IMR-90 (cell line): Measurements from ENCODE around the gene ZC2HC1B. TPM values are rescaled to one million over a fixed set of nuclear protein-coding genes. Genes with fewer than 3 reads are reported as not detected.
A peak's percentile ranks its signal among the peaks of the same experiment; 100 is the strongest.

Experiments
- ATAC-seq: fragments of 200-7000 bp; cut with Tn5 transposase; 2 replicates; pipeline ENCODE4 v1.9.1; 2020; ENCODE audit warnings: low read depth, mild to moderate bottlenecking, moderate library complexity
- BruUV-seq: library from RNA; stranded (reverse); fragments of 400-500 nt; replicated peaks from 2 replicates; lab custom pipeline; 2021; lab: Mats Ljungman, UMichigan
- CTCF ChIA-PET: fragments of 300-600 bp; formaldehyde crosslinking; extraction: SDS; loops from one replicate; lab custom pipeline; 2021; ENCODE audit warnings: antibody characterized with exemption; lab: Yijun Ruan, JAX
- POLR2A ChIA-PET: fragments of 300-600 bp; sonication (Branson Sonifier 250); formaldehyde crosslinking; loops from one replicate; lab custom pipeline; 2022; ENCODE audit warnings: antibody characterized with exemption; ENCODE audit not compliant: unreplicated experiment; lab: Charles Lee
- DNase-seq: peaks from one replicate; pipeline ENCODE4 v3.0.0; 2013
- H2AFZ ChIP-seq: replicated peaks from 2 replicates; pipeline ENCODE3; 2013; ENCODE audit warnings: low read length, mild to moderate bottlenecking; ENCODE audit not compliant: poor library complexity
- H2AK5ac ChIP-seq: 2 replicates; pipeline ENCODE4 v1.6.1; 2013; ENCODE audit warnings: low read depth, low read length, inconsistent platforms
- H2AK9ac ChIP-seq: replicated peaks from 2 replicates; pipeline ENCODE3; 2013; ENCODE audit warnings: mild to moderate bottlenecking, low read depth, low read length, moderate library complexity; ENCODE audit not compliant: poor library complexity
- H2BK120ac ChIP-seq: 2 replicates; pipeline ENCODE4 v1.6.1; 2013; ENCODE audit warnings: low read depth, low read length, inconsistent platforms
- H2BK15ac ChIP-seq: 3 replicates; pipeline ENCODE4 v1.6.1; 2013; ENCODE audit warnings: low read depth, low read length, inconsistent platforms
- H2BK20ac ChIP-seq: 2 replicates; pipeline ENCODE4 v1.6.1; 2013; ENCODE audit warnings: low read depth, mild to moderate bottlenecking, inconsistent platforms, low read length, moderate library complexity
- H2BK5ac ChIP-seq: 2 replicates; pipeline ENCODE4 v1.6.1; 2013; ENCODE audit warnings: mild to moderate bottlenecking, low read depth, low read length, inconsistent platforms; ENCODE audit not compliant: poor library complexity, severe bottlenecking
- H3K14ac ChIP-seq: replicated peaks from 2 replicates; pipeline ENCODE4 v1.6.1; 2013; ENCODE audit warnings: low read depth, low read length, inconsistent platforms
- H3K18ac ChIP-seq: 2 replicates; pipeline ENCODE4 v1.6.1; 2013; ENCODE audit warnings: low read depth, low read length, control low read depth
- H3K23ac ChIP-seq: 2 replicates; pipeline ENCODE4 v1.6.1; 2013; ENCODE audit warnings: low read depth, low read length, inconsistent platforms
- H3K27ac ChIP-seq: 2 replicates; pipeline ENCODE4 v1.5.1; 2013; ENCODE audit warnings: mild to moderate bottlenecking, control low read depth, low read length; ENCODE audit not compliant: insufficient read depth
- H3K27me3 ChIP-seq: 2 replicates; pipeline ENCODE4 v1.6.1; 2013; ENCODE audit warnings: low read length; ENCODE audit not compliant: control insufficient read depth, insufficient read depth
- H3K36me3 ChIP-seq: 2 replicates; pipeline ENCODE4 v1.6.1; 2013; ENCODE audit warnings: low read length, mixed read lengths; ENCODE audit not compliant: control insufficient read depth, insufficient read depth
- H3K4ac ChIP-seq: 2 replicates; pipeline ENCODE4 v1.6.1; 2013; ENCODE audit warnings: low read depth, low read length, inconsistent platforms
- H3K4me1 ChIP-seq: 2 replicates; pipeline ENCODE4 v1.6.1; 2013; ENCODE audit warnings: low read length, mixed read lengths; ENCODE audit not compliant: control insufficient read depth, insufficient read depth
- H3K4me2 ChIP-seq: 2 replicates; pipeline ENCODE4 v1.6.1; 2013; ENCODE audit warnings: low read depth, mild to moderate bottlenecking, control low read depth, low read length, moderate library complexity
- H3K4me3 ChIP-seq: 2 replicates; pipeline ENCODE4 v1.5.1; 2013; ENCODE audit warnings: low read depth, mild to moderate bottlenecking, control low read depth, low read length, moderate library complexity; ENCODE audit not compliant: insufficient read depth
- H3K56ac ChIP-seq: 2 replicates; pipeline ENCODE4 v1.6.1; 2013; ENCODE audit warnings: low read length, inconsistent platforms; ENCODE audit not compliant: insufficient read depth; ENCODE audit errors: extremely low read depth
- H3K79me1 ChIP-seq, 2 experiments: 2 replicates each; pipeline ENCODE4 v1.6.1; 2013; ENCODE audit warnings: low read length in 2 of 2, inconsistent platforms in 1 of 2, low read depth in 1 of 2
- H3K9ac ChIP-seq: 2 replicates; pipeline ENCODE4 v1.6.1; 2013; ENCODE audit warnings: low read depth, low read length, control low read depth
- H3K9me1 ChIP-seq: 2 replicates; pipeline ENCODE4 v1.6.1; 2013; ENCODE audit warnings: low read length, inconsistent platforms; ENCODE audit not compliant: insufficient read depth
- H3K9me3 ChIP-seq: 2 replicates; pipeline ENCODE4 v1.6.1; 2013; ENCODE audit warnings: low read length; ENCODE audit not compliant: control insufficient read depth, insufficient read depth
- H4K20me1 ChIP-seq: 2 replicates; pipeline ENCODE4 v1.6.1; 2013; ENCODE audit warnings: low read length, inconsistent platforms; ENCODE audit not compliant: insufficient read depth
- H4K5ac ChIP-seq: 2 replicates; pipeline ENCODE4 v1.6.1; 2013; ENCODE audit warnings: mild to moderate bottlenecking, low read depth, low read length, control low read depth
- H4K8ac ChIP-seq, 2 experiments: 2 replicates each; pipeline ENCODE4 v1.6.1; 2013; ENCODE audit warnings: low read depth in 2 of 2, low read length in 2 of 2, control low read depth in 1 of 2, inconsistent platforms in 1 of 2
- H4K91ac ChIP-seq: 2 replicates; pipeline ENCODE4 v1.6.1; 2013; ENCODE audit warnings: low read depth, low read length, inconsistent platforms; ENCODE audit not compliant: insufficient read depth
- BHLHE40 ChIP-seq: fragments of 150-350 bp; IDR thresholded peaks from 2 replicates; pipeline ENCODE4 v1.6.1; 2016; ENCODE audit warnings: mild to moderate bottlenecking, low read depth, low read length
- CEBPB ChIP-seq: IDR thresholded peaks from 2 replicates; pipeline ENCODE4 v1.6.1; 2012; ENCODE audit warnings: low read depth, low read length, improper control_type of control experiment
- CHD1 ChIP-seq: IDR thresholded peaks from 2 replicates; pipeline ENCODE4 v1.6.1; 2012; ENCODE audit warnings: low read depth, low read length, improper control_type of control experiment
- FOS ChIP-seq: fragments of 150-350 bp; IDR thresholded peaks from 2 replicates; pipeline ENCODE4 v1.6.1; 2016; ENCODE audit warnings: low read depth, low read length
- MAZ ChIP-seq: IDR thresholded peaks from 2 replicates; pipeline ENCODE4 v1.6.1; 2012; ENCODE audit warnings: low read depth, mild to moderate bottlenecking, low read length, improper control_type of control experiment, moderate library complexity, borderline replicate concordance
- MXI1 ChIP-seq: IDR thresholded peaks from 2 replicates; pipeline ENCODE4 v1.6.1; 2012; ENCODE audit warnings: low read depth, mild to moderate bottlenecking, low read length, moderate library complexity, borderline replicate concordance
- NFE2L2 ChIP-seq: fragments of 150-350 bp; IDR thresholded peaks from 2 replicates; pipeline ENCODE4 v1.6.1; 2016; ENCODE audit warnings: low read depth, mild to moderate bottlenecking, low read length
- POLR2A ChIP-seq: IDR thresholded peaks from 2 replicates; pipeline ENCODE4 v1.6.1; 2012; ENCODE audit warnings: mild to moderate bottlenecking, low read depth, low read length
- RAD21 ChIP-seq: IDR thresholded peaks from 2 replicates; pipeline ENCODE4 v1.6.1; 2012; ENCODE audit warnings: low read length, improper control_type of control experiment
- RCOR1 ChIP-seq: IDR thresholded peaks from 2 replicates; pipeline ENCODE4 v1.6.1; 2012; ENCODE audit warnings: mild to moderate bottlenecking, low read length, improper control_type of control experiment; ENCODE audit not compliant: insufficient replicate concordance
- RFX5 ChIP-seq: IDR thresholded peaks from 2 replicates; pipeline ENCODE4 v1.8.0; 2012; ENCODE audit warnings: low read depth, mild to moderate bottlenecking, low read length, moderate library complexity
- SMC3 ChIP-seq: fragments of 150-350 bp; IDR thresholded peaks from 2 replicates; pipeline ENCODE4 v1.6.1; 2016; ENCODE audit warnings: low read depth, mild to moderate bottlenecking, antibody characterized with exemption, low read length, moderate library complexity
- WGBS, 2 experiments: methylation state at CpG; one replicate each; pipeline versions ENCODE4 v1.1.5 to v1.1.7; 2013; ENCODE audit warnings: missing lambda C conversion rate in 2 of 2; ENCODE audit not compliant: insufficient read length in 1 of 2; ENCODE audit errors: extremely low coverage in 2 of 2; 5-methylcytosine and 5-hydroxymethylcytosine counted together
- dilution Hi-C: fragments of 300-500 bp; cut with HindIII; formaldehyde crosslinking; loops from one replicate; pipeline ENCODE4 v1.14.3; 2018; ENCODE audit warnings: low sequenced_read_pairs; ENCODE audit not compliant: unreplicated experiment
- in situ Hi-C: fragments of 300-500 bp; cut with MboI; formaldehyde crosslinking; loops from 3 replicates; pipeline ENCODE4 v1.14.3; 2019; ENCODE audit warnings: low sequenced_read_pairs, inconsistent platforms, mixed read lengths
- intact Hi-C: fragments of 100-400 bp; cut with micrococcal nuclease; formaldehyde crosslinking; loops from 2 replicates; pipeline ENCODE4 v1.10.0; 2022
- polyA plus RNA-seq, 3 experiments: library from polyadenylated mRNA; depleted of rRNA; stranded (reverse); fragments of >200 nt; gene quantifications; 2 replicates each; pipeline ENCODE4 v1.2.3, GENCODE V29; 2012; ENCODE audit warnings: low replicate concordance in 1 of 3
- total RNA-seq: library from RNA; depleted of rRNA; stranded (reverse); fragments of >200 nt; gene quantifications from 2 replicates; pipeline ENCODE4 v1.2.3, GENCODE V29; 2012
- TF ChIP-seq, protein P1 (sequence below): fragments of 150-350 bp; IDR thresholded peaks from 2 replicates; pipeline ENCODE4 v1.6.1; 2016; ENCODE audit warnings: low read depth, mild to moderate bottlenecking, low read length, moderate library complexity, borderline replicate concordance
- TF ChIP-seq, protein P2 (sequence below): conservative IDR thresholded peaks from 2 replicates; pipeline ENCODE4 v1.5.1; 2012; ENCODE audit warnings: mild to moderate bottlenecking, low read depth, low read length, improper control_type of control experiment

ZC2HC1B gene
- total and polyA plus RNA-seq, 2 of the 4 experiments (the other 2 are of a cell fraction) = not detected

DNA sequence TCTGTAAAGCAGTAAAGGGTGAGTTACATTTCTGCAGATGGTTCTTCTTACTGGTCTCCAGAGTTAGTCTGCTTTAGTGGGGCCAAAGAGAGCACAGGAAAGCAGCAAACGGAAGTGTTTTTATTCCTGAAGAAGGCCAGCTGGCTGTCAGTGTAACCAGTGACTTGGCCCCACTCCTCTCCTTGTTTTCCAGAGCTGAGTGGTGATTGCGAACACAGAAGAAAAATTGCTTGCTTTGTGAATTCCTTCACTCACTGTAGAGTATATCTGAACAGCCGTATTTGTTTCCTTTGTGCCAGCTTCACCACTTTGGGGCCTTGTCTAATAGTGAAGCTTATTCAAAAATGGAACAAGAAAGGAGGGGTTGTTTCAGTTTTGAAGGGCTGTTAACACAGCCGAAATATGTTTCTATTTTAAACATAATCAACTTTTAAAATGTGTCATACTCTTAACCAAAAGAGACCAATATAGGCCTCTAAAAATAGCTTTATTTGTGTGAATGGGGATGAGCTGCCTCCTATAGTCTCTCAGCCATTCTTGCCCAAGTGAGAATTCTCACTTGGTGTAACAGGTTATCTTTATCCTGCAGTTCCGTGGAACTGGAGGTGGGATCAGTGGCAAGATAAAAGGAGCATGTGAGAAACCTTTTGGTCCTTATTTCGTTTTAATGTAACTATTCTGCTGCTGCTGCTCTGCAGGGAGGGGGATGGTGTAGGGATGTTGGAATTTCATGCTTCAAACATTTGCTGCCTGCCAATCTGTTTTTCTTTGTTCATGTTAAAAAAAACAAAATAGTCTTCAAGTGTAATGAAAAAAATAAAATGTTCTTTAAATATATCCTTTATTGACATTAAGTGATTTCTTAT is 37.8 kb downstream of the ZC2HC1B start:
- in situ Hi-C loops = no loop called here
- H2BK20ac ChIP-seq = no peak overlapping the region
- H3K36me3 ChIP-seq = no peaks in the 10 kb centered on the region
- H4K20me1 ChIP-seq = no peaks in the 10 kb centered on the region
- no peaks in the 10 kb centered on the region for H3K79me1 ChIP-seq
- H4K5ac ChIP-seq = peak overlapping the region; percentile 7; the same call in 1 of the 2 replicates
- H2BK120ac ChIP-seq = no peak overlapping the region
- no peak overlapping the region for H3K4me3 ChIP-seq
- peak; percentile 49 for DNase-seq
- ChIA-PET CTCF (interaction anchor here (0.6 kb wide), 1 partner anchor 38 kb away, joined by 3 read pairs; no protein-coding TSS in a partner anchor), POLR2A (interaction anchor here (0.9 kb wide), 1 partner anchor 19 kb away, joined by 3 read pairs; no protein-coding TSS in a partner anchor)
- H4K91ac ChIP-seq = no peak overlapping the region
- H3K9me3 ChIP-seq = no peaks in the 10 kb centered on the region
- no peaks in the 10 kb centered on the region for H3K27me3 ChIP-seq
- ATAC-seq = peak; percentile 89
- H2AFZ ChIP-seq = peak overlapping the region; percentile 71
- peak overlapping the region; percentile 44; the same call in 1 of the 2 replicates for H3K14ac ChIP-seq
- peak overlapping the region; percentile 57; the same call in 1 of the 2 replicates for H3K27ac ChIP-seq
- 0 out of 2 replicates have a peak overlapping the region, but pooled peaks have one; percentile 9 for H3K23ac ChIP-seq
- H2BK15ac ChIP-seq = no peak overlapping the region
- H3K9me1 ChIP-seq = peaks cover 4% of the 10 kb centered on the region
- dilution Hi-C loops = no loop called here
- whole genome bisulfite sequencing, 2 experiments = no CpG with 5 or more reads among the region's 6 CpGs
- H2AK5ac ChIP-seq = no peak overlapping the region
- peaks cover 7% of the 10 kb centered on the region for H3K4me1 ChIP-seq
- BruUV-seq = no TSS peak
- no peak overlapping the region; the same call in 1 of the 2 replicates for H3K9ac ChIP-seq
- 0 out of 2 replicates have a peak overlapping the region, but pooled peaks have one; percentile 12 for H3K4ac ChIP-seq
- H2BK5ac ChIP-seq = peak overlapping the region; percentile 35
- intact Hi-C loops = no loop called here
- H2AK9ac ChIP-seq = no peak overlapping the region
- H3K4me2 ChIP-seq = peak overlapping the region; percentile 68
- peak overlapping the region in 1 of 2 experiments; percentile 34; a peak in 1 of 4 replicates for H4K8ac ChIP-seq
- H3K18ac ChIP-seq = peak overlapping the region; percentile 54
- no peak overlapping the region for H3K56ac ChIP-seq
- no peak for TF ChIP-seq RAD21
- no peak for TF ChIP-seq CEBPB
- no peak for TF ChIP-seq CHD1
- no peak for TF ChIP-seq RFX5
- TF ChIP-seq, protein P1, sequence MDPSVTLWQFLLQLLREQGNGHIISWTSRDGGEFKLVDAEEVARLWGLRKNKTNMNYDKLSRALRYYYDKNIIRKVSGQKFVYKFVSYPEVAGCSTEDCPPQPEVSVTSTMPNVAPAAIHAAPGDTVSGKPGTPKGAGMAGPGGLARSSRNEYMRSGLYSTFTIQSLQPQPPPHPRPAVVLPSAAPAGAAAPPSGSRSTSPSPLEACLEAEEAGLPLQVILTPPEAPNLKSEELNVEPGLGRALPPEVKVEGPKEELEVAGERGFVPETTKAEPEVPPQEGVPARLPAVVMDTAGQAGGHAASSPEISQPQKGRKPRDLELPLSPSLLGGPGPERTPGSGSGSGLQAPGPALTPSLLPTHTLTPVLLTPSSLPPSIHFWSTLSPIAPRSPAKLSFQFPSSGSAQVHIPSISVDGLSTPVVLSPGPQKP = no peak
- TF ChIP-seq, protein P2, sequence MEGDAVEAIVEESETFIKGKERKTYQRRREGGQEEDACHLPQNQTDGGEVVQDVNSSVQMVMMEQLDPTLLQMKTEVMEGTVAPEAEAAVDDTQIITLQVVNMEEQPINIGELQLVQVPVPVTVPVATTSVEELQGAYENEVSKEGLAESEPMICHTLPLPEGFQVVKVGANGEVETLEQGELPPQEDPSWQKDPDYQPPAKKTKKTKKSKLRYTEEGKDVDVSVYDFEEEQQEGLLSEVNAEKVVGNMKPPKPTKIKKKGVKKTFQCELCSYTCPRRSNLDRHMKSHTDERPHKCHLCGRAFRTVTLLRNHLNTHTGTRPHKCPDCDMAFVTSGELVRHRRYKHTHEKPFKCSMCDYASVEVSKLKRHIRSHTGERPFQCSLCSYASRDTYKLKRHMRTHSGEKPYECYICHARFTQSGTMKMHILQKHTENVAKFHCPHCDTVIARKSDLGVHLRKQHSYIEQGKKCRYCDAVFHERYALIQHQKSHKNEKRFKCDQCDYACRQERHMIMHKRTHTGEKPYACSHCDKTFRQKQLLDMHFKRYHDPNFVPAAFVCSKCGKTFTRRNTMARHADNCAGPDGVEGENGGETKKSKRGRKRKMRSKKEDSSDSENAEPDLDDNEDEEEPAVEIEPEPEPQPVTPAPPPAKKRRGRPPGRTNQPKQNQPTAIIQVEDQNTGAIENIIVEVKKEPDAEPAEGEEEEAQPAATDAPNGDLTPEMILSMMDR = no peak
- TF ChIP-seq SMC3 = no peak
- TF ChIP-seq MXI1 = no peak
- TF ChIP-seq MAZ = no peak
- no peak for TF ChIP-seq BHLHE40
- no peak for TF ChIP-seq FOS
- TF ChIP-seq RCOR1 = no peak
- TF ChIP-seq POLR2A = no peak
- TF ChIP-seq NFE2L2 = no peak
